NCI-H1417 treated with DMSO at 0.1 percent for 48 hours (cell line): ENCODE measurements around the gene MRPL20.
"Not testable (repeated sequence)": the region's sequence is repeated elsewhere in the genome, so short reads cannot be mapped to it uniquely, and the experiment has no call there.

Source experiments
- DNase-seq: peaks from one replicate; lab custom pipeline; 2025; lab: John Stamatoyannopoulos, UW

The MRPL20 gene

GRCh38 chr1:1425753-1426495 lies 18.8 kb upstream of the MRPL20 start:
- no peak for DNase-seq

GRCh38 chr1:1425426-1425752 lies 18.3 kb upstream of the MRPL20 start:
- no peak for DNase-seq

- no peak for DNase-seq
Measured at GRCh38 chr1:1424707-1425106, 17.6 kb upstream of the MRPL20 start.

- DNase-seq = no peak
Measured at GRCh38 chr1:1423245-1423597, 16.1 kb upstream of the MRPL20 start.

GRCh38 chr1:1422465-1423244 lies 15.6 kb upstream of the MRPL20 start:
- DNase-seq = no peak

- no peak for DNase-seq
Measured at GRCh38 chr1:1421907-1422464, 14.9 kb upstream of the MRPL20 start.

GRCh38 chr1:1421147-1421906 lies 14.2 kb upstream of the MRPL20 start, which contains the start of gene ANKRD65:
Gene ANKRD65 (minus strand): TSS chr1:1421276. CDS start chr1:1421005, 271 bp downstream.
- peak; percentile 66 for DNase-seq

- no peak for DNase-seq
Measured at GRCh38 chr1:1420654-1421141, 13.6 kb upstream of the MRPL20 start.

GRCh38 chr1:1419813-1420653 lies 12.9 kb upstream of the MRPL20 start:
- no peak for DNase-seq

GRCh38 chr1:1419363-1419812 lies 12.3 kb upstream of the MRPL20 start:
- DNase-seq = no peak

- DNase-seq = no peak
Measured at GRCh38 chr1:1418464-1419362, 11.6 kb upstream of the MRPL20 start.

GRCh38 chr1:1417825-1418463 lies 10.9 kb upstream of the MRPL20 start:
- not testable (repeated sequence) for DNase-seq

- not testable (repeated sequence) for DNase-seq
Measured at GRCh38 chr1:1417396-1417795, 10.3 kb upstream of the MRPL20 start.

- no peak for DNase-seq
Measured at GRCh38 chr1:1415751-1416150, 8.7 kb upstream of the MRPL20 start.

- not testable (repeated sequence) for DNase-seq
Measured at GRCh38 chr1:1412311-1412902, 5.3 kb upstream of the MRPL20 start.

GRCh38 chr1:1411626-1412025 lies 4.5 kb upstream of the MRPL20 start:
- DNase-seq = no peak

GRCh38 chr1:1410238-1410637 lies 3.1 kb upstream of the MRPL20 start:
- DNase-seq = not testable (repeated sequence)

- no peak for DNase-seq
Measured at GRCh38 chr1:1407636-1408318, 684 bp upstream of the MRPL20 start.
